Stimulated activated CD4-positive, alpha-beta T cell treated with anti-CD3 and anti-CD28 coated beads, Interleukin-1b, Interleukin-23, amount 100 ng/mL, for 4 hours (primary cell): ENCODE data around the gene CTPS2.
"Not testable (repeated sequence)": the region's sequence is repeated elsewhere in the genome, so short reads cannot be mapped to it uniquely, and the experiment has no call there.

Experiments
- DNase-seq, 2 donors: peaks; one replicate each; pipeline ENCODE4 v3.0.0-alpha.2; 2020; ENCODE audit warnings: low read depth in 2 of 2

Gene CTPS2

DNA sequence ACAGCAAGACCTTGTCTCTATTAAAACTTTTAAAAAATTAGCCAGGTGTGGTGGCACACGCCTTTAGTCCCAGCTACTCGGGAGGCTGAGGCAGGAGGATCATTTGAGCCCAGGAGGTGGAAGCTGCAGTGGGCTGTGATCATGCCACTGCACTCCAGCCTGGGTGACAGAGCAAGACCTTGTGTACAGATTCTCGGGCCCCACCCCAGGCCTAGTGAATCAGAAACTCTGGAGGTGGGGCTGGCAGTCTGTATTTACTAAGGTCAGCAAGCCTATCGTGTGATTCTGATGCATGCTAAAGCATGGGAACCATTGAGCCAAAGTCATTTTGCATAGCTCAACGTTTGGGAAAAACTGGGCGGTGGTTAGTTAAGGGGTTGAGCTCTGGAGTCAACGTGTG, 59.0 kb downstream of the CTPS2 start:
- DNase-seq: no peak

DNA sequence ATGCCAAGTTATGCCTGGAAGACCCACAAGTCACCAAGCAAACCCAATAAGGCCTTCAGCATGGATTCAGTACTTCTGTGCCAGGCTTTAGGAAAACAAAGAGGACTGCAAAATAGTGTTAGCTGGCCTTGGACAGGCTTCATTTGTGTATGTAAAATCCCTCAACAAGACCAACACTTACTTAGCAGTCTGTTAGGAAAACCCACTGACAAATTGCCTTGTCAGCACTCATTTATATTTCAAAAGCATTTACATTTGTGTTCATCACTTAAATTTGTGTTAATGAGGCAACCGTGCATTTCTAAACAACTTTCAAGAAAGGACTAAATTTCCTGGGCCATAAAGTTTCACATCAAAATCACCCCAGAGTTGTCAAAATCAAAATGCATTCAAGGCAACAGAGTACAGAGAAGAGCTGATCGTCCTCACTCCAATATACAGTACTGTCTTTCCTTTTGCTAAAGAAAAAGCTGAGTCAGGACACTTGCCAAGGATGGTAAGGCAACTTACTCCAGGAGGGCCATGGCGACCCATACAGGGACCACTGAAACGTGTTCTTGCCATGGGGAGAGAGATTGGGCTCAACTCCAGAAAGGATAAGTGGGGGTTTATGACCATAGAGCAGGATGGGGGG, 61.0 kb downstream of the CTPS2 start:
- DNase-seq: no peak

DNA sequence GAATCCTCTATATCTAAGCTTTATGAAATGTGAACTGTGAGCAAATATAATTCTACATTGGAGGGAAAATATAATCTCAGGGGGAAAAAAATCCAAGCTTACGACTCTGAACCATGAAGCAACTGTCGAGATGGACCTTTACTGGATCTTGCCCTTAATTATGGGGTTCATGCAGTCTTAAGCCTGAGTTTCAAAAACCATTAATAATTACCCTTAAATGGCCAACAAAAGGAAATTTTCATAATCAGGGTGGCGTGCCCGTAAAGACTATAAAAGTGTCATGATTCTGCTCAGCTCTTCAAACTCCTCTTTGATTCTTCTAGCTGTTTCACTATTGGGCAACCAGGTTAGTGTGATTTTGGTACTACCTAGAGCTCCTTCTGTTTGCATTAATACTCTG, 62.6 kb downstream of the CTPS2 start, which contains the start of gene S100G:
Gene S100G (plus strand): TSS at position 301 of the 400 bp plus-strand sequence. CDS start 849 bp downstream, outside the sequence.
- no peak for DNase-seq

DNA sequence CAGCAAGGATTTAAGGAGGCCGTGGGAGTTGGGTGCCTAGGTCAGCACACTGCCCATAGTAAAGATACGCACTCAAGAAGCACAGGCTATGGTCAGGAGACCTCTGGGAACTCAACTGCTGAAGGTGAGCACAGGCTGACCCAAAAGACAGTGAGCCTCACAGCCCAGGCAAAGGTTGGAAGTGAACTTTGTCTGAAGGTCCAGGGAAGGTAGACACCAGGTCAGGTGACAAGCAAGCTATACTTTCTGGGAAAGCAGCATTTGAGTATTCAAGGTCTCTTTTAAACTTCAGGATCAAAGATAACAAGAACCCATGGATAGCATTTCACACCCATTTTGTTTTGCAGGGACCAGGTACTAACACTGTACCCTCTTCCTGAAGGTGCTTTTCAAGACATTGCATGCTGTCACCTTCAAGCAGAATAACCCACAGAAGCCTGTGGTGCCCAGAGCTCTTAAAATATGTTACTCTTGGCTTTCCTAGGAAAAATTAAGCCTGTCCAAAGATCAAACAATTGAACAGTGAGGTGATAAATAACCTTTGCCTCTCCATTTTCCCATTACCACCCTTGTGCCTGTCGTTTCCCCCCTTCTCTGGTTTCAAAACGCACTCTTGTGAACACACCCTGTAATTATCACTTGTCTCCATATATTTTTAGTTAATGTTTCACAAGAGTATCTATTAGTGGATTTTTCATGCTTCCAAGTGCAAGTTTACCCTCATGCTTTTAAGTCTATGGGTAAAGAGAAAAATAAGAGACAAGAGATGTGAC, 65.9 kb downstream of the CTPS2 start:
- no peak for DNase-seq

DNA sequence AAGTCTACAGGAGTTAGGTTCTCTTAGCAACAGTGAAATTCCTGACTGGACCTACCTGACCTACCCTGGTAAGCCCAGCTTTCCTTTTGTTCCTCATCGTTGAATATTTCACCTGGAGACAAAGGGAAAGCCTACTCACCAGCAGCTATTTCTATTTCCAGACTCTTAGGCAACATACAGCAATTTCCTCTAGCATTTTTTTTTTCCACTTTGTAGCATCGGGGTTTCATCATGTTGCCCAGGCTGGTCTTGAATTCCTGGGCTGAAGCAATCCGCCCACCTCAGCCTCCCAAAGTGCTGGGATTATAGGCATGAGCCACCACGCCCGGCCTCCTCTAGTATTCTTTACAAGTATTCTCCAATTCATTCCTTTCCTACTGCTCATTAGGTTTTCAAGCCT, 69.3 kb downstream of the CTPS2 start:
- DNase-seq: no peak

DNA sequence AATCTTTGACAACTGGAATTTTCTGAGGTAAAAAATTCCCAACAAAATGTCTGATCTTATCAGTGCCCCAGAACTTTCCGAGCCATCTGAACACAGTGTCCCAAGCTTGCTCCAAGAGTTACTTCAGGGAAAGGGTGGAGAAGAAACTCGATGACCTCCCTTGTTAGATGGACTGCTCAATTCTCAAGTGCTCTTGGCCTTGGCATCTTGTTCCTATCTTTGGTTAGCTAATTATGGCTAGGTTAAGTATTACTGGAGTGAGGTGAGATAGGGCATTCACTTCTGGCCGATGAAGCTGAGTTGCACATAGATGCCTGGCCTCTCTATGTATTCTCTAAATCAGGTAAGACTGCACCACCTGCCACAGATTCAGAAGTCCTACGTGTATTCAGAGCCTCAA, 71.6 kb downstream of the CTPS2 start:
- no peak for DNase-seq

DNA sequence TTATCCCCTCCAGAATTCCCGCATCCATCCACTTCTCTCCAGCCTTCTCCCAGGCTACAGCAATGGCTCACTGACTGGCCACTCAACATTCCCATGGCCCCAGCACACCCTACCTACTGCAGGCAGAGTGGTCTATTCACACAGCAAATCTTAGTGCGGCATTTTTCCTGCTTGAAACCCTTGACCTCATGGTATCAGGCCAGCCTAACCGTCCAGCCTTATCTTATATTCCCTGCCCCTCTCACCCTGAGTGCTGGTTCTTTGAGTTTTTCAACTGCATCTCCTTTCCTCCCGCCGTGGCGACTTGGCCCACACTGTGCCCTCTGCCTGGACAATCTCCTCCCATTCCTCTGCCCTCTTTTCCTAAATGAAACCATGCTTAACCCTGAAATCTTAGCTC, 72.5 kb downstream of the CTPS2 start:
- no peak for DNase-seq

DNA sequence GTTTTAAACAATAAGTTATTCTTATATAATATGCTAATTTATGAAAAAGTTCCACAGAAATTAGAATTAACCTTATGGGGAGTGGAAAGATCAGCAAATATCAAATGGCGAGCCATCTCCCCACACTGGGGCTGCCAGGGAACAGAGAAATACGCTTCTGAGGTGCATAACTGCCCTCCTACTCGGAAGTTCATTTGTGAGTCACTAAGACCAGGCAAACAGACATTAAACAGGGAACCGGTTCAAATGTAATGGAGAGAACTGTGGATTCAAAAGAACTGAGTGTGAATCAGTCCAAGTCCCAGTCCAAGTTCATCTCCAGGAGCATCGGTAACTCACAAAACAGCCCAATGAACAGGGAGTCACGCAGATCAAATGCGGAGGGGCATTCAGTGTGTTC, 73.9 kb downstream of the CTPS2 start:
- DNase-seq: no peak

DNA sequence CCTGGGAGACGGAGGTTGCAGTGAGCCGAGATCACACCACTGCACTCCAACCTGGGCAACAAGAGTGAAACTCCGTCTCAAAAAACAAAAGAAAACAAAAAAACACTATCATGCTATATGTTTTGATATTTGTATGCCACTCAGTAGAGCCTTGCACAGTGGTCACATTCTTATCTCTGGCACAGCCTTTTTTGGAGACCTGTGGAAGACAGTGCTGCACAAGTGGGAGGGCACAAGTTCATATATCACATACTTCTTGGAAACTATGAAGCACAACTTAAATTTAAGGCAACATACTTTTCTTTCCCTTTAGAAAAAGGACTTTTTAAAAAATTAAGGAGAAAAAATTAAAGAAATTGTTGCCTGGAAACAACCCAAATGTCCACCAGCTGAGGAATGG, 76.9 kb downstream of the CTPS2 start:
- no peak for DNase-seq

DNA sequence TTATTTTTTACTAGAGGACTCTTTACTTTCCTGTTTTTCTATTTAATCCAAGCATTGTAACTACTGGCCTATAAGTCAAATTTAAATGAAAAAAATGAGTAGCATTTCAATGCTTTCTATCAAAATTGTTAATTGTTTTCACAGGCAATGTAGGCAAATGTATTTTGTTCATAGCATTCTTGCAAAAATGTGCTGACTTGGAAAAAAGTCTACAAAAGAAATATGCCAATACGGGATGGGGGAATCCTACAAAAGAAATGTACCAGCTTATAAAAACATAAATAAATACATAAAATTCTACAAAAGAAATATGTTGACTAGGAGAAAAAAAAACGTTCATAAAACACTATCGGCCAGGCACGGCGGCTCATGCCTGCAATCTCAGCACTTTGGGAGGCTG, 77.4 kb downstream of the CTPS2 start:
- no peak for DNase-seq

DNA sequence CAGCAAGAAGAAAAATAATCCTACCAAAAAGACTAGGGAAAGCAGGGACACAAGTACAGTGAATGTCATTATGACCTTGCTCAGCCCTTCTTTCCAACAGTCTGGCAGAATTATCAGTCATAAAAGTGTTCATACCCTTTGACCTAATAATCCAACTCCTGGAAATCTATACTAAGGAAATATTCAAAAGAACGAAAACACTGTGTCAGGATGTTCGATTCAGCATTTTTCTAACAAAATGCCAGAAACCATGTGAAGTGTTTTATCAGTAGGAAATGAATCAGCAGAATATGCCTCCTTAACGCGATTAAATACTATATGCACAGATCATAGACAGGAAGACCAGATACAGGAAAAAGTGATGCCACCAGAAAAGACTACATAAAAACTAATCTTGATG, 78.7 kb downstream of the CTPS2 start:
- no peak for DNase-seq

DNA sequence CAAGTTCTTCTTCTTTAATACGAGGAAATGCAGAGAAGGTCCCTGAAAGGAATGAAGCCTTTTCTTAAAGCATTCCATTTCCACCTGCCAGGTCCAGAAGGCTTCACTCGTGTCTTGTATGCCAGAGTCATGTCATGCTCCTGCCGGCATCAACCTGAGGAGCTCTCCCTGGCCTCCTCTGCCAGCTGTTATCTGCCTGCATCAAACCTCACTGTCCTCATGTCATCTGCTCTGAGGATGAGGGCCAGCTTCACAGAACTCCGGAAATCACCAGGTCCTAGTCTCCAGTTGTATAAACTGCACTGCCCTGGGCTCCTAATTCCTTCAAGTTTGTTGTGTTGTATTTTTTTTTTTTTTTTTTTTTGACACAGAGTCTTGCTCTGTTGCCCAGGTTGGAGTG, 82.6 kb downstream of the CTPS2 start:
- DNase-seq: no peak

DNA sequence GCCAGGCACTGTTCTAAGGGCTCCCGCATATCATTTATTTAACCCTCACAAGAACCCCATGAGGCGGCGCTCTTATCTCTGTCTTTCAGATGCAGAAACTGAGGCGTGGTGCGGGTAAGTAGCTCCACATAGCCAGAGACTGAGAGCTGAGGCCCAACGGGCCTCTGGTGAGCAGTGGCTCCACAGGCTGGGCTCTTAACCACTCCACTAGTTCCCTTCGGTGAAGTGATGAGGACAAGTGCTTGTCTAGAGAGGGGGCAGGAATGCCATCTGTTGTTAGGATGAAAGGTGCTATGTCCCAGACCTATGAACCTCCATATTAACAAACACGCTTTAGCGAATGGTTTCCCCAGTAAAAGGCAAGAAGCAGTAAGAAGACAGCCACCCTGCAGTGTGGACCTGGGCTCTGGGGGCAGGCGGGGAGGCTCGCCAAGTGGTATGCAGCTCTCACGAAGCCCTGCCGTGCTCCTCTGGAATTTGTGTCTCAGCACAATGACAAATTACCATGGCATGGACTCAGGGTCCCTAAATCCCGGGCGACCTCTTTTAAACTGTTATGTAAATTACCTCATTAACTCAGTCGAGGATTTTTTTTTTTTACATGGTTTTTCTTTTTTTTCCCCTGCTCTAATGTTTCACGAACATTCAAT, 83.4 kb downstream of the CTPS2 start:
- DNase-seq: no peak

DNA sequence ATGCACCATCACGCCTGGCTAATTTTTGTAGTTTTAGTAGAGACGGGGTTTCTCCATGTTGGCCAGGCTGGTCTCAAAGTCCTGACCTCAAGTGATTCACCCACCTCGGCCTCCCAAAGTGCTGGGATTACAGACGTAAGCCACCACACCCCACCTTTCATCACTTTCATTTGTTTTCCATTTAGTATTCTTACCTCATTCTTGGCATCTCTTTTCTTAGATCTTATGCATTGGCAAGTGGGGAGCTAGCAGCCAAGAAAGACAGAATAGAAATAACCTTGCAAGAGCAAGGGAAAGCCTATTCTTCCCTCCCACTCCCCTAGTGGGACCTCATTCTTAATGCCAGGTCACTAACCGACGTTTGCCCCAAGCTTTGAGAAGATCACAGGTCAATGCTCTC, 84.0 kb downstream of the CTPS2 start:
- not testable (repeated sequence) for DNase-seq

DNA sequence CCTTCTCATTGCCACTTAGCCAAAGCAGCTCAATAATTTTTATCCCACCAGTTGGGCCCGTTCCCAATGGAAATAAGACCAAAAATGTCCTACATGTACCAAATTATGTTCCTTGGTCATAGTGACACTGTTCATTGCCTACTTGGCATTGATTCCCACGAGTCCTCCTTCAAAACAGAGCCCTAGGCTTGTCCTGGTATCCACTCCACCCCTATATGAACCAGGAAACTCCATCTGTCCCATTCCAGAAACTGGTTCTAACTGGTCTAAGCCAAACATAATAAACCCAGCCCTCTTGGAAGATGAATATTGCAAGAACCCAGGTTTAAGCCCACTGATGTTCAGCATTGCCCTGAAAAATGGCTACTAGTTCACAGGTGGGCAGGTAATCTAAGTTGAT, 93.4 kb downstream of the CTPS2 start:
- DNase-seq: no peak

DNA sequence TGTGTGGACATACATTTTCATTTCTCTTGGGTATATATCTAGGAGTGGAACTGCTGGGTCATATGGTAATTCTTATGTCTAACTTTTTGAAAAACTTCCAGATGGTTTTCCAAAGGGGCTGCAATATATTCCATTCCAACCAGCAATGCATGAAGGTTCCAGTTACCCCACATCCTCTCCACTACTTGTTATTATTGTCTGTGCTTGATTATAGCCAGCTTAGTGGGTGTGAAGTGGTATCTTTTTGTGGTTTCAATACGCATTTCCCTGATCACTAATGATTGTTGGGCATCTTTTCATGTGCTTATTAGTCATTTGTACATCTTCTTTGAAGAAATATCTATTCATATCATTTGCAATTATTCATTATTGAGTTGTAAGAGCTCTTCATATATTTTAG, 94.0 kb downstream of the CTPS2 start:
- no peak for DNase-seq

DNA sequence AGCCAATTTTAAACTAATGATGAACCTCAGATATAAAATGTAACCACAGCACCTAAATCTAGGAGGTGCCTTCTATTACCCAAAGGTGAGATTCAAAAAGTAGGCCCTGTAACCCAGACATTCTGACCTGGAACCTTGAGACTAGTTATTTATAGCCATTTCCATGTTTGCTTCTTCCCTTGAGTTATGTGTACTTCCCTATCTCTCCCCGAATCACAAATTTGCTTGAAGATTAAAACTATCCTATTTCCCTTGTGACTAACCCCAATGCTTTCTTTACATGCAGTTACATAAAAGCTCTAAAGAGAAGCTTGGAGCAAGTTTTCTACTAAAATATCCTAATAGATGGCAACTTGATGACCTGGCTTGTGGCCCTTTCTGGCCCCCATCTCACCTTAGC, 95.1 kb downstream of the CTPS2 start:
- DNase-seq: no peak

DNA sequence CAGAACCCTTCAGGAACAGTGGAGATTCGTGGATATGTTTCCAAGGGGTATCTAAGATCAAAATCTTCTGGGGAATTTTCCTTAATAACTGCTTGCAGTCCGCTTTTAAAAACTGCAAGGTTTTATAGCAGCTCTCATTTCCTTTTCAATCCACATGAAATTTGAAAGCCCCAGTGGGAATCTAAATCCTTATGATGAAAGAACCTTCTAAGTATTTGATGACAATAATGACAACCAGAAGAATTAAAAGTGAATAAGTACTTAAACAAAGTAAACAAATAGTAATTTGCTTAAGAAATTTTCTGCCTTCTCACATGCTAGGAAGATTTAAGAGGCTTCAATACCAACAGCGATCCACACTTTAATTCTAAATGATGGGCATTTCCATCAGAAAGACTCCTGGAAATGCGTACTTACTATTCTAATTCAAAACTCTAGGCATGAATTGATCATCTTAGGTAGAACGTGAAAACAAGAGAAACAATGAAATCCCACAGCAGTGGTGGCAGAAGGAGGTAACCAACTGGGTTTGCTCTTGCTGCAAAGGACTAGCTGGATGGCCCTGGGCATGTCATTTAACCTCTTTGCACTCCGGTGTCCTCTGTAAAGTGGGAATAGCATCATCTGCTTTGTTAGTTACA, 100.1 kb downstream of the CTPS2 start:
- DNase-seq: no peak

DNA sequence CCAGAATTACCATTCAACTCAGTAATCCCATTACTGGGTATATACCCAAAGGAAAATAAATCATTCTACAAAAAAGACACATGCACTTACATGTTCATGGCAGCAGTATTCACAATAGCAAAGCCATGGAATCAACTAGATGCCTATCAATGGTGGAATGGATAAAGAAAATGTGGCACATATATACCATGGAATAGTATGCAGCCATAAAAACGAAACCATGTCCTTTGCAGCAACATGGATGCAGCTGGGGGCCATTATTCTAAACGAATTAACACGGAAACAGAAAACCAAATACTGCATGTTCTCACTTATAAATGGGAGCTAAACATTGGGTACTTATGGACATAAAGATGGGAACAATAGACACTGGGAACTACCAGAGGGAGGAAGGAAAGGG, 101.8 kb downstream of the CTPS2 start:
- DNase-seq: not testable (repeated sequence)

DNA sequence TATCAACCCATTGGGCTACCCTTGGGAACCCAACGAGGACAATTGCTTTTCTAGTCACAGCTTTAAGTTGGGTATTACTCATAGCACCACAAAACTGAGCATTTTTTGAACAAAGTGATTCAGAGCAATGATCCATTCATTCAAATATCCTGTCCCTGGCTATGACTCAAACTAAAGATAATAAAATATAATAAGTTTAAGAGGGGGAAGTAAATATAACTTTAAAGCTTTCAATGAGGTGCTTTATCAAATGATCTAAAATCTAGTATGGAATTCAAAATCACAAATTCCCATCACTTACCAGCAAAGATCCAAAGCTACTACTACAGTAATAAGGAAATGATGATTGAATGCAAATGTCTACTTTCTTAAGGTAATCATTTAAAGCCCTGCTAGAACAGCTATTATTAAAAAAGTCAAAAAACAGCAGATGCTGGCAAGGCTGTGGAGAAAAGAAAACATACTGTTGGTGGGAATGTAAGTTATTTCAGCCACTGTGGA, 102.3 kb downstream of the CTPS2 start:
- DNase-seq: no peak

DNA sequence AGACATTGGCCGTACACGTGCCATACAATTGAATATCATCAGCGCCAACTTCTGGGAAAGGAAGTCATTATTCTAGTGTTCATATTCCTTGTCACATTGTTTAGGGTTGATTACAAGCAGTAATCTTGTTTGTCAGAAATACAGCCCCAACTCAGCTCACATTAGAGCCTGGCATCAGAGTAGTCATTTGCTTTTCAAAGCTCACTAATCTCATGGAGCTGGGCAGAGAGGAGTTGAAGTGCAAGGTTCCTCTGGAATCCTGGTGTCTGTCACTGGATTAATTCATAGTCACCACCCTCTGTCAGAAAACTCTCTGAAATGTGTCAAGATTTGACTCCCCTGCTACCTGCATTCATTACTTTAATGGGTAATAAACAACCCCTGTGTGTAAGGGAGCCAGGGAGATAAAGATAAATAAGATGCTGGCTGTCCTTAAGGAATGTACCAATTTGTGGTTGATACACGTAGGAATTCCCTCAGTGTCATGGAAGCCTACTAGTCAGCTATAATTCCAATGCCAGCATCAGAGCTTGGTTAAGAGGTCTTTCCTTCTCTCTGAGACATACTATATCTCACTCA, 106.2 kb downstream of the CTPS2 start:
- no peak for DNase-seq

DNA sequence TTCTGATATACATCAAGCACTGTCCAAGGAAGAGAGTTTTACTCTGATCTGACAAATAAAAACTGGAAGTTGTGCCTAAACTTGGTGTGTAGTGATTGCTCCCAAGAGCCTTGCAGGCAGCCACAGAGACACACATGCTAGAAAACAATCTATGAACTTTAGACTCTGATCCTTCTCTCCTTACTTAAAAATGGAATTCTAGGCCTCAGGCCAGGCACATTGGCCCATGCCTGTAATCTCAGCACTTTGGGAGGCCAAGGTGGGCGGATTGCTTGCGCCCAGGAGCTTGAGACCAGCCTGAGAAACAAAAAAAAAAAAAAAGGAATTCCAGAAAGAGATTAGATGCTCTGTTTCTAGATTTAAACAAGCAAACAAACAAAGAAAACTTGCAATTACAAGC, 108.1 kb downstream of the CTPS2 start:
- no peak for DNase-seq
